H1 (cell line): ENCODE data around the gene PRR35. TPM values are rescaled to one million over a fixed set of nuclear protein-coding genes. Genes with fewer than 3 reads are reported as not detected.

ENCODE experiments used
- CTCF ChIA-PET: fragments of 300-600 bp; sonication (Branson Sonifier 250); formaldehyde crosslinking; loops from one replicate; lab custom pipeline; 2021; ENCODE audit not compliant: partially characterized antibody; lab: Charles Lee
- POLR2A ChIA-PET: fragments of 300-600 bp; sonication (Branson Sonifier 250); formaldehyde crosslinking; loops from one replicate; lab custom pipeline; 2021; ENCODE audit warnings: inconsistent platforms; ENCODE audit not compliant: partially characterized antibody; lab: Charles Lee
- DNase-seq, 2 experiments: peaks; one replicate each; pipeline versions ENCODE4 v3.0.0 to v3.0.0-alpha.2; 2010 to 2022; ENCODE audit warnings: low spot score in 2 of 2, low read depth in 1 of 2, mixed read lengths in 1 of 2
- FAIRE-seq: peaks from 2 replicates; lab custom pipeline; 2011; peaks lifted over from hg19 to GRCh38; lab: Jason Lieb, UNC
- H2AFZ ChIP-seq: 2 replicates; pipeline ENCODE4 v1.8.1; 2012; ENCODE audit warnings: low read length, inconsistent platforms
- H2AK5ac ChIP-seq: 2 replicates; pipeline ENCODE4 v1.6.1; 2013; ENCODE audit warnings: low read depth, low read length
- H2BK120ac ChIP-seq: replicated peaks from 2 replicates; pipeline ENCODE3; 2013; ENCODE audit warnings: low read depth, low read length, inconsistent platforms
- H2BK12ac ChIP-seq: 2 replicates; pipeline ENCODE4 v1.6.1; 2013; ENCODE audit warnings: low read depth, low read length
- H2BK15ac ChIP-seq: 2 replicates; pipeline ENCODE4 v1.6.1; 2013; ENCODE audit warnings: low read length
- H2BK20ac ChIP-seq: 2 replicates; pipeline ENCODE4 v1.6.1; 2013; ENCODE audit warnings: low read length
- H2BK5ac ChIP-seq: 2 replicates; pipeline ENCODE4 v1.6.1; 2013; ENCODE audit warnings: low read depth, low read length
- H3K14ac ChIP-seq: 2 replicates; pipeline ENCODE4 v1.6.1; 2013; ENCODE audit warnings: inconsistent platforms; ENCODE audit not compliant: insufficient read length
- H3K18ac ChIP-seq: 2 replicates; pipeline ENCODE4 v1.6.1; 2013; ENCODE audit warnings: low read length; ENCODE audit errors: extremely low read depth
- H3K23ac ChIP-seq: 2 replicates; pipeline ENCODE4 v1.6.1; 2013; ENCODE audit warnings: inconsistent platforms; ENCODE audit not compliant: insufficient read length
- H3K23me2 ChIP-seq: 2 replicates; pipeline ENCODE4 v1.6.1; 2013; ENCODE audit warnings: low read depth, low read length
- H3K27ac ChIP-seq: 2 replicates; pipeline ENCODE4 v1.6.1; 2011; ENCODE audit warnings: low read depth, low read length, inconsistent platforms
- H3K27me3 ChIP-seq, 4 experiments: replicated peaks in 1 of 4; 1 replicate in 1 of 4; 2 replicates in 3 of 4; pipeline versions ENCODE4 v1.6.1 to v1.8.1; 2011 to 2013; ENCODE audit warnings: low read length in 3 of 4, mild to moderate bottlenecking in 3 of 4, inconsistent platforms in 2 of 4, mixed read lengths in 2 of 4, moderate library complexity in 1 of 4; ENCODE audit not compliant: control insufficient read depth in 3 of 4, insufficient read depth in 3 of 4; ENCODE audit errors: extremely low read depth in 1 of 4
- H3K36me3 ChIP-seq, 4 experiments: 2 replicates each; pipeline versions ENCODE4 v1.6.1 to v1.8.1; 2011 to 2013; ENCODE audit warnings: mild to moderate bottlenecking in 4 of 4, low read length in 3 of 4, moderate library complexity in 2 of 4, control low read depth in 1 of 4, inconsistent platforms in 1 of 4; ENCODE audit not compliant: insufficient read depth in 4 of 4, control insufficient read depth in 2 of 4
- H3K4ac ChIP-seq: replicated peaks from 2 replicates; pipeline ENCODE3; 2013; ENCODE audit warnings: low read length, low read depth, mixed read lengths, inconsistent platforms; ENCODE audit not compliant: insufficient read length
- H3K4me1 ChIP-seq, 4 experiments: replicated peaks in 1 of 4; 1 replicate in 1 of 4; 2 replicates in 3 of 4; pipeline versions ENCODE4 v1.6.1 to v1.8.1; 2011 to 2013; ENCODE audit warnings: low read length in 3 of 4, inconsistent platforms in 2 of 4, mixed read lengths in 1 of 4; ENCODE audit not compliant: insufficient read depth in 4 of 4, control insufficient read depth in 3 of 4
- H3K4me2 ChIP-seq, 2 experiments: 2 replicates each; pipeline versions ENCODE4 v1.6.1 to v1.8.1; 2011 to 2013; ENCODE audit warnings: low read depth in 2 of 2, low read length in 2 of 2, control low read depth in 1 of 2, inconsistent platforms in 1 of 2, mild to moderate bottlenecking in 1 of 2; ENCODE audit not compliant: insufficient read depth in 1 of 2
- H3K4me3 ChIP-seq, 4 experiments: fragments of 200-600, 300-600 bp in 1 of 4; sonication (generic), shearing (Covaris generic), sonication (Bioruptor Twin) in 1 of 4; 2 replicates each; pipeline versions ENCODE4 v1.5.1 to v1.8.1; 2011 to 2016; ENCODE audit warnings: low read length in 4 of 4, low read depth in 3 of 4, control low read depth in 2 of 4, inconsistent platforms in 2 of 4, mild to moderate bottlenecking in 2 of 4, mixed read lengths in 1 of 4, moderate library complexity in 1 of 4; ENCODE audit not compliant: insufficient read depth in 2 of 4; ENCODE audit errors: extremely low read depth in 1 of 4
- H3K56ac ChIP-seq: replicated peaks from 2 replicates; pipeline ENCODE3; 2013; ENCODE audit warnings: low read depth, mild to moderate bottlenecking, mixed read lengths, low read length, inconsistent platforms; ENCODE audit not compliant: insufficient read length
- H3K79me1 ChIP-seq: 2 replicates; pipeline ENCODE4 v1.6.1; 2013; ENCODE audit warnings: low read depth, low read length, control low read depth
- H3K79me2 ChIP-seq, 2 experiments: 2 replicates each; pipeline versions ENCODE4 v1.6.1 to v1.8.1; 2012 to 2013; ENCODE audit warnings: low read length in 2 of 2, mild to moderate bottlenecking in 2 of 2, inconsistent platforms in 1 of 2; ENCODE audit not compliant: insufficient read depth in 2 of 2, control insufficient read depth in 1 of 2
- H3K9ac ChIP-seq, 4 experiments: replicated peaks in 1 of 4; 1 replicate in 1 of 4; 2 replicates in 3 of 4; pipeline versions ENCODE4 v1.6.1 to v1.8.1; 2011 to 2013; ENCODE audit warnings: low read depth in 3 of 4, low read length in 3 of 4, control low read depth in 2 of 4, mild to moderate bottlenecking in 2 of 4, moderate library complexity in 2 of 4, inconsistent platforms in 1 of 4; ENCODE audit errors: extremely low read depth in 1 of 4
- H3K9me3 ChIP-seq, 2 experiments: 2 replicates each; pipeline versions ENCODE4 v1.6.1 to v1.8.1; 2012 to 2013; ENCODE audit warnings: mild to moderate bottlenecking in 2 of 2, moderate library complexity in 2 of 2, control low read depth in 1 of 2, inconsistent platforms in 1 of 2, low read depth in 1 of 2, low read length in 1 of 2, mixed read lengths in 1 of 2; ENCODE audit not compliant: insufficient read depth in 2 of 2
- H4K20me1 ChIP-seq, 2 experiments: replicated peaks in 1 of 2; 2 replicates each; pipeline versions ENCODE3 to v1.8.1; 2011 to 2013; ENCODE audit warnings: inconsistent platforms in 2 of 2, low read length in 2 of 2, mild to moderate bottlenecking in 1 of 2; ENCODE audit not compliant: insufficient read depth in 2 of 2, control insufficient read depth in 1 of 2
- H4K5ac ChIP-seq: 2 replicates; pipeline ENCODE4 v1.6.1; 2013; ENCODE audit warnings: low read length, low read depth, mixed read lengths, inconsistent platforms; ENCODE audit not compliant: insufficient read length
- H4K8ac ChIP-seq: 2 replicates; pipeline ENCODE4 v1.8.0; 2013; ENCODE audit warnings: mild to moderate bottlenecking, moderate library complexity, low read length, inconsistent platforms; ENCODE audit not compliant: insufficient read depth; ENCODE audit errors: extremely low read depth
- H4K91ac ChIP-seq: replicated peaks from 2 replicates; pipeline ENCODE3; 2013; ENCODE audit warnings: low read length, mixed read lengths, inconsistent platforms; ENCODE audit not compliant: insufficient read length
- RFX5 ChIP-seq: IDR thresholded peaks from 2 replicates; pipeline ENCODE4 v1.6.1; 2011; ENCODE audit warnings: low read depth, low read length, improper control_type of control experiment, borderline replicate concordance
- WGBS, 2 experiments: shearing (Covaris generic) in 1 of 2; methylation state at CpG; one replicate each; pipeline versions ENCODE4 v1.1.6 to v1.1.7; 2013 to 2015; ENCODE audit warnings: low lambda C conversion rate in 2 of 2, mixed read lengths in 2 of 2, inconsistent platforms in 1 of 2, low coverage in 1 of 2, missing lambda C conversion rate in 1 of 2; ENCODE audit not compliant: insufficient replicate concordance in 2 of 2, insufficient coverage in 1 of 2, insufficient read length in 1 of 2; ENCODE audit errors: extremely low coverage in 1 of 2, missing lambda C conversion rate in 1 of 2; 5-methylcytosine and 5-hydroxymethylcytosine counted together
- polyA plus RNA-seq, 7 experiments: library from polyadenylated mRNA; depleted of rRNA in 3 of 7; stranded (reverse) in 5 of 7; unstranded in 2 of 7; fragments of >200 nt in 5 of 7; fragments of 200-250 nt in 2 of 7; gene quantifications; 1 replicate in 5 of 7; 2 replicates in 1 of 7; 4 replicates in 1 of 7; pipeline versions ENCODE4 v1.2.1 to v1.2.3, GENCODE V29; 2011 to 2013; ENCODE audit warnings: missing spikeins in 2 of 7, mixed read lengths in 2 of 7
- total RNA-seq: library from RNA; stranded (reverse); fragmentation: NEBNext Ultra II Directional; extraction: Animal tissue kit (Norgen Biotek cat#: 25700); gene quantifications from 2 replicates; pipeline ENCODE4 v1.2.1, GENCODE V29; 2021
- TF ChIP-seq, protein P1 (sequence below): IDR thresholded peaks from 2 replicates; pipeline ENCODE4 v1.6.1; 2011; ENCODE audit warnings: low read depth, mild to moderate bottlenecking, low read length; ENCODE audit not compliant: insufficient read depth

PRR35 gene
- total and polyA plus RNA-seq, 2 of the 8 experiments (the other 6 are each of a cell fraction or from before 2014, with no cell fraction given): 0.38 to 0.50 TPM

DNA sequence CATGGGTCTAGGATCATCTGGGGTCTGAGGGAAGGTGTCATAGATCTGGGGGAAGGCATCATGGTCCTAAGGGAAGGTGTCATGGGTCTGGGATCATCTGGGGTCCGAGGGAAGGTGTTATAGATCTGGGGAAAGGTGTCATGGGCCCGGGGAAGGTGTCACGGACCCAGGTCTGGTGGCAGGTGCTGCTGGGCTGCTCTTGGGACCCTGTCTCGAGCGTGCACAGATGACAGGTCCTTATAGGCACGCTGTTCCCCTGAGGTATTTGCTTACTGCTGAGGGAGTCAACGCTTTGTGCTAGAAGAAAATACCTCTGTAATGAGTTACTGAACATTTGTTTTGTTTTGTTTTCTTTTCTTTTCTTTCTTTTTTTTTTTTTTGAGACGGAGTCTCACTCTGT, 31.0 kb downstream of the PRR35 start:
- DNase-seq (no peak), FAIRE-seq (no peak)
- Histone ChIP-seq H4K20me1 (peaks cover 20 to 48% of the 10 kb centered on the region in 2 experiments), H3K4me3 (no peak overlapping the region), H3K4me1 (peaks cover 0 to 14% (median 7%) of the 10 kb centered on the region in 4 experiments; a peak in 4 of 7 replicates), H2BK15ac (no peak overlapping the region), H4K8ac (no peak overlapping the region), H3K18ac (no peak overlapping the region), H3K36me3 (no peaks in the 10 kb centered on the region), H3K27me3 (peaks cover 0 to 34% (median 23%) of the 10 kb centered on the region in 4 experiments; a peak in 5 of 7 replicates), H3K23ac (no peak overlapping the region), H2BK12ac (no peak overlapping the region; the same call in 1 of the 2 replicates), H2AFZ (no peak overlapping the region), H2BK120ac (no peak overlapping the region), H3K4ac (no peak overlapping the region), H3K79me2 (peaks cover 0 to 20% of the 10 kb centered on the region in 2 experiments; a peak in 2 of 4 replicates), H3K9me3 (no peaks in the 10 kb centered on the region), H2BK20ac (no peak overlapping the region), H3K27ac (no peak overlapping the region), H3K23me2 (peaks cover 9% of the 10 kb centered on the region), H3K79me1 (peaks cover 12% of the 10 kb centered on the region; the same call in 1 of the 2 replicates), H3K4me2 (peak overlapping the region in 1 of 2 experiments; percentile 81; a peak in 1 of 4 replicates), H2AK5ac (no peak overlapping the region), H3K9ac (no peak overlapping the region), H3K14ac (no peak overlapping the region), H3K56ac (no peak overlapping the region), H4K91ac (no peak overlapping the region), H4K5ac (no peak overlapping the region), H2BK5ac (no peak overlapping the region)
- ChIA-PET CTCF (interaction anchor here (1.9 kb wide), 1 partner anchor 19 kb away, joined by 6 read pairs; no protein-coding TSS in a partner anchor), POLR2A (interaction anchor here (0.7 kb wide), 1 partner anchor 1872 kb away, joined by 3 read pairs; no protein-coding TSS in a partner anchor)
- 93% methylated on average over 7 of the region's 8 CpGs; no CpG with 5 or more reads in 1 of the 2 experiments for WGBS, 2 experiments
- no peak for TF ChIP-seq RFX5
- TF ChIP-seq, protein P1, sequence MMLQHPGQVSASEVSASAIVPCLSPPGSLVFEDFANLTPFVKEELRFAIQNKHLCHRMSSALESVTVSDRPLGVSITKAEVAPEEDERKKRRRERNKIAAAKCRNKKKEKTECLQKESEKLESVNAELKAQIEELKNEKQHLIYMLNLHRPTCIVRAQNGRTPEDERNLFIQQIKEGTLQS: no peak
